ENCODE data around the gene H2BW2.
"Not testable (repeated sequence)": the region's sequence is repeated elsewhere in the genome, so short reads cannot be mapped to it uniquely, and the experiment has no call there.

The H2BW2 gene

GRCh38 chrX:104039689-104040505, at the start of gene H2BW2:
TSS of gene H2BW2 (plus strand) at chrX:104039956. CDS start at chrX:104039995, 39 bp downstream.
- DNase-seq: no peak

DNA sequence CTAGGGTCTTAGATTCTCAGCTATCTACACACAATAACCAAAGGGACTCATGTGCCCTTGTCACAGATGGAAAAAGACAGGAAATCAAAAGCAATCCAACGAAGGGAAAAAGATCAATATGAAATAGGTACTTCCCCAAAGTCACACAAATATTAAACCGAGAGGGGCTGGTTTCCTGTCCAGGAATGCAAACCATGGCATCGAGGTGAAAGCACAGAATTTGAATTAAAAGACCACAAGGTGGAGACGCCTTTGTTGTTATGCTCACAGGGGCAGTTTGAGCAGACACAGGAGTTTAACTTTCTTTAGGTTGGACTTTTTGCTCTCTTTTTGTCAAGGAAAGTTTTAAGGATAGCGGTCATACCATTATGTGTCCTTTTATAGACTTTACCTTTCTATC, 40.5 kb upstream of the H2BW2 start:
- DNase-seq: no peak

DNA sequence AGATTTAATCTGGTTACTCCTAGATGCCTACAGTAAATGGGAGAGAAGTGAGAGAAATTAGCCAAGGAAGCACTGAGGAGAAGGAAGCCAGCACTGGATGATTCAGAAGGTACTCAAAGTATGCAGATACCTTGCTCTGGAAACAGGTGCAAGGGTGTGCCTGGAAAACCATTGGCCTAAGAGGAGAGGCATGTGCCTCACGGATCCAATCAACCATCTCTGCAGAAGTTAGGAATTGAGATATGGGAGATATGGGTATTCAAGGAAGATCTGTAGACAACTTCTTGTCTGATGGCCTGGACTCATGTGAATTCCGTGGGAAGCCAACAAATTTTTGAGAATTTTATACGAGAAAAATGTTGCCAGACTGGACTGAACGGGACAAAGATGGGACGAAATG, 30.9 kb upstream of the H2BW2 start:
- no peak for DNase-seq

DNA sequence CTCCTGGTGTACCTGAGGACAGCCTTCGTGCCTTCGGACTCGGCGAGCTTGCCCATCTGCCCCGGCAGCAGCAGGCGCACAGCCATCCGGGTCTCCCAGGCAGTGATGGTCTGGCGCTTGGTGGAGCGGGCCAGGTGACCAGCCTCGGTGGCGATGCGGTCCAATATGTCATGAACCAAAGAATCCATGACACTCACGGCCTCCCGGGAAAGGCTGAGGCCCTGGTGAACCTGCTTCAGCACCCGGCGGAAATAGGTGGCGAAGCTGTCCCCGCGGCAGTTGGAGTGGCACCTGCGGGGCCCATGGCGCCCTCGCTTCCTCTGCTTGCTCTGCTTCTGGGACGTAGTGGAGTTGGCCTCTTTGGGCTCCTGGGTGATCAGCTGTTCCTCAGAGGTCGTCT, 26.6 kb upstream of the H2BW2 start:
- no peak for DNase-seq

GRCh38 chrX:104013606-104014005, 26.1 kb upstream of the H2BW2 start, which contains the start of gene H2BW1:
TSS of gene H2BW1 (minus strand) at chrX:104013708. CDS start at chrX:104013576, 132 bp downstream.
- DNase-seq: no peak

DNA sequence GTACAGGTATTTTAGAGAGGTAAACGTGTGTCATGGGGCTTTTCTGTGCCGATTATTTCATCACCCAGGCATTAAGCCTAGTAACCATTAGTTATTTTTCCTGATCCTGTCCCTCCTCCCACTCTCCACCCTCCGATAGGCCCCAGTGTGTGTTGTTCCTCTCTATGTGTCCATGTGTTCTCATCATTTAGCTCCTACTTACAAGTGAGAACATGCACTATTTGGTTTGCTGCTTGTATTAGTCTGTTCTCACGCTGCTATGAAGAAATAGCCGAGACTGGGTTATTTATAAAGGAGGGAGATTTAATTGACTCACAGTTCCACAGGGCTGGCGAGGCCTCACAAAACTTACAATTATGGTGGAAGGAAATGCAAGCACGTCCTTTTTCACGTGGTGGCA, 24.2 kb upstream of the H2BW2 start:
- not testable (repeated sequence) for DNase-seq

DNA sequence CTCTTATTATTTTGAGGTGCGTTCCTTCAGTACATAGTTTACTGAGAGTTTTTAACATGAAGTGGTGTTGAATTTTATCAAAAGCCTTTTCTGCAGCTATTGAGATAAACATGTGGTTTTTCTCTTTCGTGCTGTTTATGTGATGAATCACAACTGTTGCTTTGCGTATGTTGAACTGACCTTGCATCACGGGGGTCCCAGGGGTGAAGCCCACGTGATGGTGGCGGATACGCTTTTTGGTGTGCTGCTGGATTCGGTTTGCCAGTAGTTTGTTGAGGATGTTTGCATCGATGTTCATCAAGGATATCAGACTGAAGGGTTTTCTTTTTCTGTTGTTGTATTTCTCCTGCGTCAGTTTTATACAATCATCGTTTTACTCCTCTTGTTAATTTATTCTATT, 21.6 kb upstream of the H2BW2 start:
- no peak for DNase-seq

DNA sequence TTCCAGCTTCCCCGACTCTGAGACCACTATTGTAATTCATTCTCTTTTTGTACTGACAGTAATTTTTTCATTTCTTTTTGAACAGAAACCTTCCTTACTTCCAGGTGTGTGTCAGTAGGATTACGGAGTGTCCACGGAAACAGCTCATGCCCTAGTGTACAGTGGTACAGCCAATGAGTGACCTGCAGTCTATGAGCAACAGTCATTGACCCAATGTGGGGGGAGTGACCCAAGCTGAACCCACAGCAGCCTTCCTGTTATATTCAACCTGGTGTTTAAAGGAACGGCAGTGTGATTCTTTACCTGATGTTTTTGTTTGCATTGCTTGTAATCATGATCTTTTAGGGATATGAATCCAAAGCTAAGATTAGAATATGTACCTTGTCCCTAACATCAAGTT, 1.2 kb downstream of the H2BW2 start:
- no peak for DNase-seq

DNA sequence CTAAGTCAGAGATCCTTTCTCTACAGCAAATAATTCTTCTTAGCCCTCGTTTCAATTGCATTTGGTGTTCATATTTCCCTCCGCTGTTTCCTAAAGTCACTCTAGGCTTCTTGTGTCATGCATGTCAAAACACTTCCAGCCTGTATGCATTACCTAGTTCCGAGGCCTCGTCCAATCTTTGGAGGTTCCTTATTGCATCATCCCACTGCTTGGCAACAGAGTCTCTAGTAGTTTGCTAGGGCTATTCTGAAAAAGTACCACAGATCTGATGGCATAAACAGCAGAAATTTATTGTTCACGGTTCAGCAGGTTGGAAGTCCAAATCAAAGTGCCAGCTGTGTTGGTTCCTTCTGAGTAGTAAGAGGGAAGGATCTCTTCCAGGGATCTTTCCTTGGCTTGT, 5.9 kb downstream of the H2BW2 start:
- no peak for DNase-seq

DNA sequence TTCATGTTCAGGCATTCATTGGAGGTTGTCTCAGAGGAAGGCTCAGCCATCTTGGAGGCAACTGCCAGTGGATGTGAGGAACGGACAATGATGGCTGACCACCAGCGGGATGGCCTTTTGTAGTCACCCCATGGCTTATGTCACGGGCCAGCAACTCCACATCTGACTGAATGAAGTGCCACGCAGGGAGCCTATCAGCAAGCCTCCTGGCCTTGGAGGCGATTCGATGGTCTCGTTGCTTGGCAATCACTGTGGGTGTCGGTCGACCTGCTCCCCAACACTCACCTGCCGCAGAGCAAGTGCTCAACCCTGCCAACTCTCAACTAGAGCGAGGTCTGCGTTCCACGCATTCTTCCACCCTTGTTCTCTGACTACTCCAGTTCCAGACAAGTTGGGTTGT, 7.4 kb downstream of the H2BW2 start:
- no peak for DNase-seq

- not testable (repeated sequence) for DNase-seq
These were observed 15.2 kb downstream of the H2BW2 start for GRCh38 chrX:104054956-104055355.

DNA sequence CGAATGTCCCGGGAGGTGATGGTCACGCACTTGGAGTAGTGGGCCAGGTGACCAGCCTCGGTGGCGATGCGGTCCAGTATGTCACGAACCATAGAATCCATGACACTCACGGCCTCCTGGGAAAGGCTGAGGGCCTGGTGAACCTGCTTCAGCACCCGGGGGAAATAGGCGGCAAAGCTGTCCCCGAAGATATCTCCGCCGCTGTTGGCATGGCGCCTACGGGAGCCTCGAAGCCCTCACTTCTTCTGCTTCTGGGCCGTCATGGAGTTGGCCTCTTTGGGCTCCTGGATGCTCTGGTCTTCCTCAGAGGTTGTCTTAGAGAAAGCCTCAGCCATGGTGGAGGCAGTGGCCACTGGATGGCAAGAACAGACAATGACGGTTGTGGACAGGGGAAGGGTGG, 22.9 kb downstream of the H2BW2 start:
- DNase-seq: not testable (repeated sequence)

- DNase-seq: not testable (repeated sequence)
These were observed 36.2 kb downstream of the H2BW2 start, which contains the start of gene TMSB15C for GRCh38 chrX:104075778-104076445. TSS of gene TMSB15C (minus strand) at chrX:104076236.

DNA sequence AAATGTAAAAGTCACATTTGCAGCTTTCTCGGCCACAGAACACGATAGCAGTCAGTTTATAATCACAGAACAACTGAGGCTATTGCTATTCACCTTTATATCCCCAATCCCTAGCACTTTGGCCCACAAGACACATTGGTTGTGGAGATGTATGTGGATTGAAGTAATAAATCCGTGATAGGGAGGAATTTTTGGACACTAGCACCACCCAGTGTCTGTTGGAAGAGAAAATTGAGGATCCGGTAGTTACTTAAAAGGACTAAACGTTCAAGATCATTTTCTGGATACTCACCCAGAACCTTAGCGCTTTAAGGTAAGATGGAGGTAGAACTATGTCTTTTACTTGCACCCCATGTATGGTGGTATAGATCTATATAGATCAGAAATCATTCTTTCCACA, 38.1 kb downstream of the H2BW2 start:
- DNase-seq: not testable (repeated sequence)

GRCh38 chrX:104084063-104084462, 44.3 kb downstream of the H2BW2 start:
- no peak for DNase-seq

DNA sequence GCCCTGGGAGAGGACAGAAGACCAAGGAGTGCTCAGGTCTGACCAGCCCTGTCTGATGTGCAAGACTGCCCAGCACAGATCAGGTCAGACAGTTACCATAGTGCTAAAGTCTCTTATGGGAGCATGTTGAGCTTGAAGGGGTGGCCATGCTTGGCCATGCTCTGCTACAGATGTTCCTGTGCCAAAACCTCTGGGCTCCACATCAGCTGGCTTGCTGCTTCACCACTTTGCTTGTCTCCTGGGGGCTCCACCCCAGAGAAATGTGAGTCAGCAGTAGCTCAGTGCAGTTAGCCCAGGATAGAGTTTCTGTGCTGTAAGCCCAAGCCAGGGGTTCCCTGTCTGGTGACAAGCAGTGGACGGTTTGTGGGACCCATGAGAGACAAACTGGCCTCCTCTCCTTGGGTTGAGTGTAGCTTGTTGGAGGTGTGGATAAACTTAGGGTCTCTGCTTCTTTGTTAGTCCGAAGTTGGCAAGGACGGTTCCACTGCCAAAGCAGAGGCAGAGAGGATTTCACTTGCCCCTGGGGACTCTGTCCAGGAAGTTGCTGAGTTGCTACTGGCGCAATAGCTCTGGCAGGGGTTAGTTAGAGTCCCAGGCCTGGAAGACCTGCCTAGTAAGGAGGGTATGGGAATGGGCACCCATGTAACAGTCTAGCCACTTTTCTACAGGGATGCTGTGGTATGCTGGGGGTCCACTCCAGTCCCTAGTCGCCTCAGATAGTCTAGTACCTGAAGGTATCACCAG, 45.0 kb downstream of the H2BW2 start:
- no peak for DNase-seq

DNA sequence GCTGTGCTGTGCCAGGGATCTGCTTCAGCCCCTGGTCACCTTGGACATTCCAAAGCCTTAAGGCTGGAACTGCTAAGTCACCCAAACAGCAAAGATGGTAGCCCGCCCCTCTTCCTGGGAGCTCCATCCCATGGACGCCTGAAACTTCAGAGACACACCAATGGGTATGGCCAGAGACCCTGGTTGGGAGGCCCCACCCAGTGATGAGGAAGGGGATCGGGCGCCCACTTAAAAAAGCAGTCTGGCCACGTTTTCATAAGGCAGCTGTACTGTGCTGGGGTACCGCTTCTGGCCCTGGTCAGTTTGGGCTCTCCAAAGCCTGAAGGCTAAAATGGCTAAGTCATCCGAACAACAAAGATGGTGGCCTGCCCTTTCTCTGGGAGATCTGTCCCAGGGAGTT, 45.7 kb downstream of the H2BW2 start:
- no peak for DNase-seq

DNA sequence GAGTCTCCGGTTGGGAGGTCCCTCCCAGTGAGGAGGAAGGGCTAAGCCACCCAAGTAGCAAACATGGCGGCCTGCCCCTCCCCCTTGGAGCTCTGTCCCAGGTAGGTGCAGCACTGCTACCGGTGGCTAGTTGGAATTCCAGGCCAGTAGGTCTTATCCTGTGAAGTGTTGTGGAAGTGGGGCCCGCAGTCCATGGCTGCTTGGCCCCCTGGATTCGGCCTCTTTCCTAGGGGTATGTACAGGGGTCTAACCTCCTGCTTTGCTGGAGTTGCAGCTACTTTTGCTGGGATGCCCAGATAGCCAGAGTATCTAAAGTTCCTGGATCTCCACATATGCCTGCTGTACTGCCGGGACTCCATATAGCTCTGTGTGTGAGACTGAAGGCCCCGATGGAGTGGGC, 46.2 kb downstream of the H2BW2 start:
- DNase-seq: no peak

Data from CD4-positive, alpha-beta T cell treated with Interleukin-4 for 1 hour (primary cell).